Testis (tissue), 3 donors: ENCODE data around the gene TGDS. TPM values are rescaled to one million over a fixed set of nuclear protein-coding genes. Genes with fewer than 3 reads are reported as not detected.

Experiments
- DNase-seq: peaks from one replicate; pipeline ENCODE4 v3.0.0-alpha.2; 2019
- H3K27ac ChIP-seq, 2 donors: fragments of 200-600 bp; sonication (generic); one replicate each; pipeline ENCODE4 v1.5.1; 2019
- H3K27me3 ChIP-seq: fragments of 200-600 bp; sonication (generic); one replicate; pipeline ENCODE4 v1.5.1; 2019
- H3K36me3 ChIP-seq: fragments of 200-600 bp; sonication (generic); one replicate; pipeline ENCODE4 v1.5.1; 2017; ENCODE audit warnings: low read depth; ENCODE audit errors: missing control alignments
- H3K4me1 ChIP-seq: fragments of 200-600 bp; sonication (generic); one replicate; pipeline ENCODE4 v1.5.1; 2019
- H3K4me3 ChIP-seq, 2 donors: fragments of 200-600 bp; sonication (generic); one replicate each; pipeline ENCODE4 v1.5.1; 2017 to 2019
- H3K9me3 ChIP-seq: fragments of 200-600 bp; sonication (generic); one replicate; pipeline ENCODE4 v1.5.1; 2017
- CTCF ChIP-seq, 3 experiments: fragments of 450-650 bp in 2 of 3; fragments of 200-600 bp in 1 of 3; sonication (generic) in 1 of 3; IDR thresholded peaks; one replicate each; pipeline ENCODE4 v1.5.1; 2016 to 2019; ENCODE audit warnings: antibody characterized with exemption in 3 of 3, mild to moderate bottlenecking in 2 of 3, moderate library complexity in 1 of 3
- POLR2A ChIP-seq: fragments of 450-650 bp; IDR thresholded peaks from one replicate; pipeline ENCODE4 v1.6.1; 2017; ENCODE audit warnings: antibody characterized with exemption, mild to moderate bottlenecking, moderate library complexity
- WGBS, 2 donors: methylation state at CpG; one replicate each; pipeline ENCODE4 v1.1.5; 2018; 5-methylcytosine and 5-hydroxymethylcytosine counted together
- intact Hi-C: fragments of 100-400 bp; cut with DNase I; formaldehyde crosslinking; loops from one replicate; pipeline ENCODE4 v1.15.1; 2023; ENCODE audit warnings: low total_unique reads
- polyA plus RNA-seq: library from polyadenylated mRNA; stranded (reverse); fragments of 350-450 nt; fragmentation: Illumina TruSeq; extraction: RNeasy Lipid Tissue Mini Kit (QIAGEN cat#74804); gene quantifications from one replicate; pipeline ENCODE4 v1.2.3, GENCODE V29; 2014; ENCODE audit warnings: low read depth, low replicate concordance; ENCODE audit not compliant: insufficient read depth
- total RNA-seq, 2 donors: library from RNA; depleted of rRNA; stranded (reverse); fragments of >200 nt; gene quantifications; one replicate each; pipeline ENCODE4 v1.2.3, GENCODE V29; 2016

Gene TGDS
- total and polyA plus RNA-seq, 3 donors from 2014 or later: 8.7 to 10.1 (median 9.5) TPM

- peak in 1 of 3 experiments; percentile 3 for TF ChIP-seq CTCF (IDR thresholded peaks at IDR 0.05)
- TF ChIP-seq POLR2A: peak; percentile 39
- peak within 1 kb of the TSS; percentile 76 to 87 for H3K4me3 ChIP-seq
- peak; percentile 98 for DNase-seq
- H3K36me3 ChIP-seq: no peaks in the 10 kb centered on the region
- H3K9me3 ChIP-seq: no peaks in the 10 kb centered on the region
- H3K4me1 ChIP-seq: no peaks in the 10 kb centered on the region
- peak within 1 kb of the TSS; percentile 40 to 91 for H3K27ac ChIP-seq
- 0 to 1% methylated on average over 33 to 47 of the region's 71 CpGs for WGBS, 2 donors
- intact Hi-C loops: no loop called here
- no peaks in the 10 kb centered on the region for H3K27me3 ChIP-seq
Observed at GRCh38 chr13:94601446-94602431, 5.8 kb upstream of the TGDS start, which contains the start of gene GPR180. Gene GPR180 (plus strand): TSS chr13:94601857. CDS start chr13:94601928, 71 bp downstream.

GRCh38 chr13:94599877-94600276 is 3.9 kb upstream of the TGDS start:
- no peaks in the 10 kb centered on the region for H3K27me3 ChIP-seq
- intact Hi-C loops: no loop called here
- 46 to 62% methylated on average over 3 of the region's 3 CpGs for WGBS, 2 donors

DNA sequence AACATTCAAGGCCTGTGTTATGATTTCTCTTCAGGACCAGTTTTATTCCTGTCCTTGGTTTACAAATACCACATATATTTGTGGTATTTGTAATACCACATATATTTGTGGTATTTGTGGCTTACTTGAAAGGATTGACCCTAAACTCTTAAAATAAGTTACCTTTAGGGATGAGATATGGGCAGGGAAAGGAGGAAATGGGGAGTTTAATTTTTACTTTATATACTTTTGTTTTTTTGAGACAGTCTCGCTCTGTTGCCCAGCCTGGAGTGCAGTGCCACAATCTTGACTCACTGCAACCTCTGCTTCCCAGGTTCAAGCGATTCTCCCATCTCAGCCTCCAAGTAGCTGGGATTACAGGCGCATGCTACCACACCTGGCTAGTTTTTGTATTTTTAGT is 2.3 kb upstream of the TGDS start:
- Histone ChIP-seq H3K4me1 (no peaks in the 10 kb centered on the region), H3K27ac (no peak overlapping the region), H3K9me3 (no peaks in the 10 kb centered on the region), H3K36me3 (no peaks in the 10 kb centered on the region), H3K4me3 (no peak overlapping the region), H3K27me3 (no peaks in the 10 kb centered on the region)
- DNase-seq: no peak
- TF ChIP-seq CTCF (IDR thresholded peaks at IDR 0.05): no peak
- TF ChIP-seq POLR2A: no peak
- WGBS, 2 donors: 90 to 96% methylated on average over 3 of the region's 3 CpGs
- intact Hi-C loops: no loop called here

More at GRCh38 chr13:94599877-94600276, 3.9 kb upstream of the TGDS start:
- H3K4me3 ChIP-seq: no peak overlapping the region
- H3K27ac ChIP-seq: peak overlapping the region; percentile 65 to 91
- no peaks in the 10 kb centered on the region for H3K9me3 ChIP-seq
- H3K4me1 ChIP-seq: no peaks in the 10 kb centered on the region
- no peak for TF ChIP-seq POLR2A
- H3K36me3 ChIP-seq: no peaks in the 10 kb centered on the region
- peak; percentile 57 for DNase-seq

DNA sequence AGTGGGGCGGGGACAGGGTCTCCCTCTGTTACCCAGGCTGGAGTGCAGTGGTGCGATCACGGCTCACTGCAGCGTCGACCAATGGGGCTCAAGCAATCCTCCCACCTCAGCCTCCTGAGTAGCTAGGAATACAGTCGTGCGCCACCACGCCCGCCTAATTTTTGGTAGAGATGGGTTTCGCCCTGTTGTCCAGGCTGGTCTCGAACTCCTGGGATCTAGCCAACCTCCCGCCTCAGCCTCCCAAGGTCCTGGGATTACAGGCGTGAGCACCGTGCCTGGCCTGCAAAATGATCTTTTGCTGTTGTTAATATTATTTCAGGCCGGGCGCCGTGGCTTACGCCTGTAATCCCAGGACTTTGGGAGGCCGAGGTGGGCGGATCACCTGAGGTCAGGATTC is 621 bp upstream of the TGDS start:
- WGBS, 2 donors: 52 to 63% methylated on average over 16 to 20 of the region's 20 CpGs
- Histone ChIP-seq H3K4me1 (no peaks in the 10 kb centered on the region), H3K4me3 (peak overlapping the region; percentile 60 to 93), H3K27me3 (no peaks in the 10 kb centered on the region), H3K9me3 (no peaks in the 10 kb centered on the region), H3K27ac (no peak overlapping the region), H3K36me3 (no peaks in the 10 kb centered on the region)
- intact Hi-C loops: no loop called here
- TF ChIP-seq POLR2A: no peak
- no peak for TF ChIP-seq CTCF (IDR thresholded peaks at IDR 0.05)
- DNase-seq: no peak
